Right atrium auricular region (tissue), 2 donors: ENCODE data around the gene ADGRG7. TPM values are rescaled to one million over a fixed set of nuclear protein-coding genes. Genes with fewer than 3 reads are reported as not detected.

Source experiments
- DNase-seq: peaks from one replicate; pipeline ENCODE4 v3.0.0-alpha.2; 2019; ENCODE audit warnings: low spot score
- H3K27ac ChIP-seq, 2 donors: fragments of 200-600 bp; sonication (generic); 1 replicate in 1 of 2; 2 replicates in 1 of 2; pipeline ENCODE4 v1.5.1; 2016 to 2019
- H3K27me3 ChIP-seq, 2 donors: fragments of 200-600 bp; sonication (generic); one replicate each; pipeline versions ENCODE4 v1.5.1 to v1.6.0; 2017 to 2019
- H3K36me3 ChIP-seq: fragments of 200-600 bp; sonication (generic); one replicate; pipeline ENCODE4 v1.5.1; 2016
- H3K4me1 ChIP-seq, 2 donors: fragments of 200-600 bp; sonication (generic); one replicate each; pipeline versions ENCODE4 v1.5.1 to v1.6.0; 2017 to 2019
- H3K4me3 ChIP-seq, 2 donors: fragments of 200-600 bp; sonication (generic); 1 replicate in 1 of 2; 2 replicates in 1 of 2; pipeline ENCODE4 v1.5.1; 2017 to 2019; ENCODE audit warnings: mild to moderate bottlenecking in 1 of 2, moderate library complexity in 1 of 2
- H3K9me3 ChIP-seq, 2 donors: fragments of 200-600 bp; sonication (generic); one replicate each; pipeline ENCODE4 v1.5.1; 2019
- total RNA-seq, 2 donors: library from RNA; depleted of rRNA; stranded (reverse); fragments of >200 nt; gene quantifications; one replicate each; pipeline ENCODE4 v1.1.0, GENCODE V29; 2016
- TF ChIP-seq, protein P1 (sequence below), 2 donors: fragments of 200-600 bp; sonication (generic); IDR thresholded peaks; one replicate each; pipeline ENCODE4 v1.5.1; 2019; ENCODE audit warnings: antibody characterized with exemption in 2 of 2

The ADGRG7 gene
- total RNA-seq, 2 donors from 2014 or later = not detected

DNA sequence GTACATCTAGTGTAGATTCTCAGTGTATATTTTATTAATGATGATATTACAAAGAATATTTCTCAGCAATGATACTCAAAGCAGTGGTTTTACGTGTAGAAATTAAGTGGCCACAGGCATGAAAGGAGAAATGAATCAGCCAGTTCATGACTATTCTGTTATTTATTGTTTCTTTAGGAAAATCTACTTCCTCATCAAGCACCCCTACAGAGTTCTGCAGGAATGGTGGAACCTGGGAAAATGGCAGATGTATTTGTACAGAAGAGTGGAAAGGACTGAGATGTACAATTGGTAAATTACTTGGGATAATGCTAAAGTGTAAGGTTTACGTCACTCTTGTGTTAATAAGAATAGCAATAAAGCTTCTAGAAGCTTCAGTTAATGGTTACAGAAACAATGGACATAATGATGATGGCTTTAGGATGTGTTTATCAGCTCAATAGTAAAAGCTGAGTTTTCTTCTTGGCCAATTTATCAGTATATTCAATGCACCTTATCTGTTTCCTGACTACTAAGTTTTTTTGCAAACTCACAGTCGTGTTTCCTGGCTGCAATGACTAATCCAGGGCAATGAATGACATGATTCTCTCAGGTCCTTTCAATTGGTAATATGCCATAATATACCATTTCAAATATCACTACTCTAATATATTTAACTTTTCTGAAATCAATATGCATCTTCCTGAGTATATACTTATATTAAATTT is 20.2 kb downstream of the ADGRG7 start:
- TF ChIP-seq, protein P1, sequence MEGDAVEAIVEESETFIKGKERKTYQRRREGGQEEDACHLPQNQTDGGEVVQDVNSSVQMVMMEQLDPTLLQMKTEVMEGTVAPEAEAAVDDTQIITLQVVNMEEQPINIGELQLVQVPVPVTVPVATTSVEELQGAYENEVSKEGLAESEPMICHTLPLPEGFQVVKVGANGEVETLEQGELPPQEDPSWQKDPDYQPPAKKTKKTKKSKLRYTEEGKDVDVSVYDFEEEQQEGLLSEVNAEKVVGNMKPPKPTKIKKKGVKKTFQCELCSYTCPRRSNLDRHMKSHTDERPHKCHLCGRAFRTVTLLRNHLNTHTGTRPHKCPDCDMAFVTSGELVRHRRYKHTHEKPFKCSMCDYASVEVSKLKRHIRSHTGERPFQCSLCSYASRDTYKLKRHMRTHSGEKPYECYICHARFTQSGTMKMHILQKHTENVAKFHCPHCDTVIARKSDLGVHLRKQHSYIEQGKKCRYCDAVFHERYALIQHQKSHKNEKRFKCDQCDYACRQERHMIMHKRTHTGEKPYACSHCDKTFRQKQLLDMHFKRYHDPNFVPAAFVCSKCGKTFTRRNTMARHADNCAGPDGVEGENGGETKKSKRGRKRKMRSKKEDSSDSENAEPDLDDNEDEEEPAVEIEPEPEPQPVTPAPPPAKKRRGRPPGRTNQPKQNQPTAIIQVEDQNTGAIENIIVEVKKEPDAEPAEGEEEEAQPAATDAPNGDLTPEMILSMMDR (IDR thresholded peaks at IDR 0.05) = no peak
- H3K9me3 ChIP-seq = peaks cover 0 to 6% of the 10 kb centered on the region in 2 donors
- H3K27ac ChIP-seq = no peak overlapping the region
- no peaks in the 10 kb centered on the region for H3K36me3 ChIP-seq
- DNase-seq = no peak
- H3K4me3 ChIP-seq = no peak overlapping the region
- H3K27me3 ChIP-seq = no peaks in the 10 kb centered on the region
- peaks cover 0 to 2% of the 10 kb centered on the region in 2 donors for H3K4me1 ChIP-seq

DNA sequence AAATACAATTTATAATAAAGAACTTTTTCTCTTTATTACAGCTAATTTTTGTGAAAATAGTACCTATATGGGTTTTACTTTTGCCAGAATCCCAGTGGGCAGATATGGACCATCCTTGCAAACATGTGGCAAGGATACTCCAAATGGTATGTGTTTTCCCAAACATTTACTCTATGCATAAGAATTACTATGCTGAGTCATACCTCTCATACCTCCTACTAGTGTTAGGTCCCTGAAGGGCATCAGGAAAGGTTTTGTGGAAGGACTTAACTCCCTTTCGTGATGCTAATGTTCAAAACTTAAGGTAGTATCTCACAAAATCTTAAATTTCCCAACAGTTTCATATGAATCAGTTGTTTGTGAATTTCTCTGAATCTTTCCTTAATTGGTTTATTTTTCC is 21.3 kb downstream of the ADGRG7 start:
- TF ChIP-seq, protein P1 (IDR thresholded peaks at IDR 0.05) = no peak

DNA sequence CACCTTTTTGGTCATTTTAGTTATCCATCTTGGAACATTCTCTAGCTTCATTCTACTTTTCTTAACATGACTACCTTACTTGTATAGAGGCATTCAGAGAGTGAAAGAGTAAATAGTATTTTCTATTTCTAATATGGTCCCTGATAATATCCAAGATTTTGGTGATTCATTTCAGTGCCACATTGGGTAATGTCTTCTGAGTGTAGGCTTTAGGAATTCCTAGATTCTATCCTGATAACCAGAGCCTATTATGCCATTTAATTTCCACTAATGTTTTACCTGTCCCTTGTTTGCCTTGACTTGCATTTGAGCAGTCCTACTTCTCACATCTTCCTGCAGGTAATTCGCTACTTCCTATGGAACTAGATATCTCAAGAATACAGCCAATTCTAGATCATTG is 21.8 kb downstream of the ADGRG7 start:
- Histone ChIP-seq H3K27me3 (no peaks in the 10 kb centered on the region), H3K36me3 (no peaks in the 10 kb centered on the region), H3K4me1 (peaks cover 0 to 3% of the 10 kb centered on the region in 2 donors), H3K27ac (no peak overlapping the region), H3K4me3 (no peak overlapping the region), H3K9me3 (no peaks in the 10 kb centered on the region)
- no peak for DNase-seq
- TF ChIP-seq, protein P1 (IDR thresholded peaks at IDR 0.05) = no peak

More for the DNA sequence above, 21.3 kb downstream of the ADGRG7 start:
- Histone ChIP-seq H3K4me1 (peaks cover 0 to 3% of the 10 kb centered on the region in 2 donors), H3K4me3 (no peak overlapping the region), H3K36me3 (no peaks in the 10 kb centered on the region), H3K27ac (no peak overlapping the region), H3K27me3 (no peaks in the 10 kb centered on the region), H3K9me3 (no peaks in the 10 kb centered on the region)
- no peak for DNase-seq

DNA sequence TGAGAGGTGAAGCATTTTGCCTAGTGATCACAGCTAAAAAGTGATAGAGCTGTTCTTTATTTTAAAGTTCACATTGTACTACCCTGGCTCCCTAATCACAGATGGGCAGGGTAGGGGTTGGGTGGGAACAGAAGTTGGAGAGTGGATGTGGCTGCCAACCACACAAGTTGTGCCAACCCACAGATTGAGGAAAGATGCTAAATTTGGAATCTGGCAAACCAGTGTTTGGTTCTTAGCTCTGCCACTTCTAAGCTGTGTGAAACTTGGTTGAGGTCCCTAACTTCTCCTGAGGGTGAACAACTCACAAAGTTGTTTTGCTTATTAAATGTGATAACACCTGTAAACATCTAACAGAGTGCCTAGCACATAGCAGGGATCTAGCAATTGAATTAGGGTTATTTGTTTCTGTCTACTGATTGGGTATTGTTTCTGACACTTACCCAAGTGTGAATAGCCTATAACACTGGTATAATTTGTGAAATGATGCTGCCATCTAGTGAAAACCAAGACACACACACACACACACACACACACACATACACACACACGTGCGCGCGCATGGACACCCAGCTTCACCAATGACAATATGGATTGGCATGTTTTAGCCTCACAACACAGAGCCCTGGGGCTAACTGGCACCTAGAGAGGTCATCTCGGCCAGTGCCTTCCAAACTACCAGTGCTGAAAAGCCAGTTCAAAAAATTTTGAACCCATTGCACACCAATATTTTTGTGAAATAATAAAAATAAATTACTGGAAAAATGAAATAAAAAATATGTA is 25.3 kb downstream of the ADGRG7 start:
- Histone ChIP-seq H3K4me3 (no peak overlapping the region), H3K36me3 (no peaks in the 10 kb centered on the region), H3K9me3 (no peaks in the 10 kb centered on the region), H3K27me3 (no peaks in the 10 kb centered on the region), H3K4me1 (peaks cover 0 to 3% of the 10 kb centered on the region in 2 donors), H3K27ac (no peak overlapping the region)
- peak; percentile 61 for DNase-seq
- TF ChIP-seq, protein P1 (IDR thresholded peaks at IDR 0.05) = no peak

DNA sequence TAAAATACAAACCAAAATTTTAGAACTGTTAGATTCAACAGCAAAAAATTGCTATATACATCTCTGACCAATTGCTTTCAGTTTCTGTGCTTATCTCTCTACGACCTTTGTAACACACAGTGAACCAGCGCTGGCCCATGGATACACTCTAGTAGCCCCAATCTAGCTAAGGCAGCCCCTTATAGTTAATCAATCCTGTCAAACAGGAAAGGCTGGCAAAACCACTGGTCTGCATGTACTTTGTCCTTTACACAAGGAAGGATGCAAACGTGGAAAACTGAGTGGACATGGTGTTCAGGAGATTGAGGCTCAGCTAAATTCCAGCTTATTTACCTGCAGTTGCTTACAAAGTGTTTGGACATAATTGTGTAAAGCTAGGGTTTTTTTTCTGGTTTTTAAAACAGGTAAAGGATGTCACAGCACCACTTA is 25.9 kb downstream of the ADGRG7 start:
- Histone ChIP-seq H3K27me3 (no peaks in the 10 kb centered on the region), H3K27ac (no peak overlapping the region), H3K36me3 (no peaks in the 10 kb centered on the region), H3K4me1 (peaks cover 0 to 3% of the 10 kb centered on the region in 2 donors), H3K9me3 (no peaks in the 10 kb centered on the region), H3K4me3 (no peak overlapping the region)
- TF ChIP-seq, protein P1 (IDR thresholded peaks at IDR 0.05) = no peak
- no peak for DNase-seq
